ENCODE results near the gene LRRC4C. TPM values are rescaled to one million over a fixed set of nuclear protein-coding genes. Genes with fewer than 3 reads are reported as not detected.

LRRC4C gene
- total and polyA plus RNA-seq, 2 donors (not counting 3 experiments of a cell fraction or from before 2014, with no cell fraction given), result not detected

DNA sequence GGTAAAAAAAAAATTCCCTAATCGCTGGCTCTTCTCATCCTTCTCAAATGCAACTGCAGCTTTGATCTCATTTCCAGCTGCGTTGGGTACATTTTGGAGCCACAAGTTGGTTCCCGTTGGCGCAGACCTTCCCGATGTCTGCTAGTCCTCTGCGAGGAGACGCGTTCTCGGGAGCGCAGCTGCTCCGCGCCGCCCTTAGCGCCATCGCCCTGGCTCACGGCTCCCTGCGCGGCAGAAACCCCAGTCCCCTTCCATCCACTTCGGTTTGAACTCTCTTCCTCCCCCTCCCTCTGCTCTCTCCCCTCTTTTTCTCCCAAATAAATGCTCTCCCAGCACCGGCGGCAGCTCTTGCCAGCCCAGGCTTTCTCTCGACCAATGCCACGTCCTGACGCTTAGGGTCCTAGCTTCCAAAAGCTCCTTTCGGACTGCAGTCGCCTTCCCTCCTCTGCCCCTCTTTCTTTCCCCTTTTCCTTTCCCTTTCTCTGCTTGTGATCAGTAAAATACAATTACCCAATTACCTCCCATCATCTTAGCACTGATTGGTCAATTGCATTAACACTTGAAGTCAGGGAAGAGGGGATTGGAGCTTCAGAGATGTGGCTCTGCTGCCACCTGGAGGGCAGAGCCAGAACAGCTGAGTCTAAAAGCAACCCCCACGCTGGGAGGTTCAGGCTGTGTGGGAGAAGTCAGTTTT is 1165.7 kb downstream of the LRRC4C start:
- intact Hi-C loops (cut with micrococcal nuclease), result loop anchor here (5.0 kb wide), 1 partner anchor 1502 kb away; no protein-coding TSS in a partner anchor
- no peaks in the 10 kb centered on the region for H3K4me1 ChIP-seq (ENCODE audit: control insufficient read depth, extremely low read depth, insufficient read depth, low read length)
- no peaks in the 10 kb centered on the region for H3K36me3 ChIP-seq (ENCODE audit: control insufficient read depth in 2 of 2, extremely low read depth in 1 of 2, insufficient read depth in 2 of 2, low read length in 2 of 2)
- peaks cover 16 to 17% of the 10 kb centered on the region in 2 experiments for H3K27me3 ChIP-seq (ENCODE audit: control insufficient read depth in 2 of 2, insufficient read depth in 2 of 2, low read length in 2 of 2)
- POLR2A ChIA-PET, result no interaction called here
- no peak for TF ChIP-seq FOS (IDR thresholded peaks at IDR 0.05; ENCODE audit: borderline replicate concordance, insufficient read depth, low read length)
- no peak for TF ChIP-seq JUN (IDR thresholded peaks at IDR 0.05; ENCODE audit: borderline replicate concordance, insufficient read depth, insufficient read length, low read depth)
- TF ChIP-seq EZH2 (IDR thresholded peaks at IDR 0.05; ENCODE audit: borderline replicate concordance, low read depth, low read length, severe bottlenecking), result no peak
- TF ChIP-seq, protein P1, sequence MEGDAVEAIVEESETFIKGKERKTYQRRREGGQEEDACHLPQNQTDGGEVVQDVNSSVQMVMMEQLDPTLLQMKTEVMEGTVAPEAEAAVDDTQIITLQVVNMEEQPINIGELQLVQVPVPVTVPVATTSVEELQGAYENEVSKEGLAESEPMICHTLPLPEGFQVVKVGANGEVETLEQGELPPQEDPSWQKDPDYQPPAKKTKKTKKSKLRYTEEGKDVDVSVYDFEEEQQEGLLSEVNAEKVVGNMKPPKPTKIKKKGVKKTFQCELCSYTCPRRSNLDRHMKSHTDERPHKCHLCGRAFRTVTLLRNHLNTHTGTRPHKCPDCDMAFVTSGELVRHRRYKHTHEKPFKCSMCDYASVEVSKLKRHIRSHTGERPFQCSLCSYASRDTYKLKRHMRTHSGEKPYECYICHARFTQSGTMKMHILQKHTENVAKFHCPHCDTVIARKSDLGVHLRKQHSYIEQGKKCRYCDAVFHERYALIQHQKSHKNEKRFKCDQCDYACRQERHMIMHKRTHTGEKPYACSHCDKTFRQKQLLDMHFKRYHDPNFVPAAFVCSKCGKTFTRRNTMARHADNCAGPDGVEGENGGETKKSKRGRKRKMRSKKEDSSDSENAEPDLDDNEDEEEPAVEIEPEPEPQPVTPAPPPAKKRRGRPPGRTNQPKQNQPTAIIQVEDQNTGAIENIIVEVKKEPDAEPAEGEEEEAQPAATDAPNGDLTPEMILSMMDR (IDR thresholded peaks at IDR 0.05; ENCODE audit: extremely low read depth in 1 of 2, insufficient read depth in 1 of 2, low read depth in 1 of 2, low read length in 2 of 2), result peak; percentile 88 to 91
- no peak for TF ChIP-seq POLR2AphosphoS5 (IDR thresholded peaks at IDR 0.05; ENCODE audit: insufficient read depth, low read depth, low read length)
- no peak for TF ChIP-seq POLR2A (IDR thresholded peaks at IDR 0.05; ENCODE audit: low read depth, low read length)
- TF ChIP-seq MYC (IDR thresholded peaks at IDR 0.05; ENCODE audit: low read depth, low read length), result no peak
- TF ChIP-seq, protein P2, sequence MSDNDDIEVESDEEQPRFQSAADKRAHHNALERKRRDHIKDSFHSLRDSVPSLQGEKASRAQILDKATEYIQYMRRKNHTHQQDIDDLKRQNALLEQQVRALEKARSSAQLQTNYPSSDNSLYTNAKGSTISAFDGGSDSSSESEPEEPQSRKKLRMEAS (IDR thresholded peaks at IDR 0.05; ENCODE audit: insufficient read depth, insufficient read length), result no peak
- no peak for TF ChIP-seq GATA2 (IDR thresholded peaks at IDR 0.05; ENCODE audit: insufficient read depth, insufficient read length, low read depth, low read length)
- no peaks in the 10 kb centered on the region for H3K9me3 ChIP-seq (replicated peaks; ENCODE audit: control insufficient read depth, insufficient read depth, low read length)
- DNase-seq (ENCODE audit: low read depth, low spot score) (peak; percentile 87), FAIRE-seq (peak; percentile 94)
- peak overlapping the region; percentile 84 for H3K4me2 ChIP-seq (ENCODE audit: insufficient read depth, low read length)
- H3K27ac ChIP-seq (ENCODE audit: insufficient read depth, low read depth, low read length), result no peak overlapping the region
- BruUV-seq (replicated peaks), result no TSS peak
- H2AFZ ChIP-seq (ENCODE audit: low read depth, low read length), result peak overlapping the region; percentile 99
- no peaks in the 10 kb centered on the region for H4K20me1 ChIP-seq (replicated peaks; ENCODE audit: control insufficient read depth, extremely low read depth, insufficient read depth, low read length)
- no peaks in the 10 kb centered on the region for H3K9me1 ChIP-seq (replicated peaks; ENCODE audit: control insufficient read depth, extremely low read depth, insufficient read depth, low read length)
- H3K79me2 ChIP-seq (ENCODE audit: control insufficient read depth, insufficient read depth, low read length), result no peaks in the 10 kb centered on the region
- CTCF ChIA-PET, result interaction anchor here (0.7 to 2.6 kb wide), 16 partner anchors 10 to 1503 kb away, joined by 3 to 15 read pairs (median 3); no protein-coding TSS in a partner anchor
- peak overlapping the region; percentile 32 to 56 (median 54) for H3K4me3 ChIP-seq (replicated peaks in 1 of 3; ENCODE audit: insufficient read depth in 1 of 3, low read depth in 1 of 3, low read length in 3 of 3)
- dilution Hi-C loops (cut with MboI; ENCODE audit: extremely low pct_ligation_motif_present, low sequenced_read_pairs), result no loop called here
- peak overlapping the region; percentile 11 for H3K9ac ChIP-seq (replicated peaks; ENCODE audit: extremely low read depth, insufficient read depth, low read length)

All from endothelial cell of umbilical vein (primary cell).